ENCODE data around the gene ASTN2.
A peak's percentile ranks its signal among the peaks of the same experiment; 100 is the strongest.

Gene ASTN2

DNA sequence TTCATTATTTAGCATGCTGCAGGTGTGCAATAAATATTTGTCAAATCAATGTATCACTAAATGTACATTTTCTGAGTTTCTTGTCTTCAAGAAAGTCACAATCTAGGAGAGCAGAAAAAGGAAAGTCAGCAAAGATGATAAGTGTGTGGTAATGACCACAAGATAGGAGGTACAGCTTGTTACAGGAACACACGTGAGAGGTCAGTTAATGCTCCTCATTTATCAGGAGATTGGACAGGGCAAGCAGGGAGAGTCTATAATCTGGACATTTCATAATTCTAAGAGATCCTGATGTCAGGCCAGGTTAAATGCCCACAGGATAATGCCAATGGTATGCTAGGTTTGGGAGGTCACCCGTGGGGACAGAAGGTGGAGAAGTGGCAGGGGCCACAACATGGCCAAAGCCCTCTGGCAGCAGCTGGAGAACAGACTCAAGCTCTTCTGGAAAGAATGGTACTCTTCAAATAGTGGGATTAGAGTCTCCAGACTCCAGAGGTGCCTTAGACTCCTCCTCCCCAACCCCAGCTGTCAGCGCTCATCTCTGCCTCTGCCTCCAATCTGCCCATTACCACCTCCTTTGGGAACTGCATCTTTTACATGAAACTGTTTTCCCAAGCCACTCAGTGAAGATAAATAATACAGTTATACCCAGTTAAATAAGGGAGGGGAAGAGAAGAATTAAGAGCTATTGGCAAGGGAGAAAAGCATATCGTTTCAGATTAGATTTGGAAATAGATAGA, 114.3 kb downstream of the ASTN2 start:
- DNase-seq: peak; percentile 12

DNA sequence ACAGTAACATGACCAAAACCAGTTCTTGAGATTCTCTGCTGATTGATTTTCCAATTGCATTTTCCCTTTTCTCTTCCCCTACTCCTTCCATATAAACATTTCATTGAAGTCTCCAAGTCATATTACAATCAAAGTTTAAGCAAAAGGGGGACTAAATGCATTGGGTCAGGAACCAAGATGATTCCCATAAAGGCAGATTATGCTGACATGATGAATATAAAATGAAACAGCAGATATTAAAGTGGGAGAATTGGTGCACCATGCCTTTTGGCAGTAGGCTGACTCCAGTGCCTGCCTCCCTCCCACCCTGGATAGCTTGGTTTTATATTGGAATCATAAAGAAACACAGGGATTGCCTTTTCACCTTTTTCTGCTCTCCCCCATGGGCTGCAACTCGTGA, 118.4 kb downstream of the ASTN2 start:
- no peak for DNase-seq

DNA sequence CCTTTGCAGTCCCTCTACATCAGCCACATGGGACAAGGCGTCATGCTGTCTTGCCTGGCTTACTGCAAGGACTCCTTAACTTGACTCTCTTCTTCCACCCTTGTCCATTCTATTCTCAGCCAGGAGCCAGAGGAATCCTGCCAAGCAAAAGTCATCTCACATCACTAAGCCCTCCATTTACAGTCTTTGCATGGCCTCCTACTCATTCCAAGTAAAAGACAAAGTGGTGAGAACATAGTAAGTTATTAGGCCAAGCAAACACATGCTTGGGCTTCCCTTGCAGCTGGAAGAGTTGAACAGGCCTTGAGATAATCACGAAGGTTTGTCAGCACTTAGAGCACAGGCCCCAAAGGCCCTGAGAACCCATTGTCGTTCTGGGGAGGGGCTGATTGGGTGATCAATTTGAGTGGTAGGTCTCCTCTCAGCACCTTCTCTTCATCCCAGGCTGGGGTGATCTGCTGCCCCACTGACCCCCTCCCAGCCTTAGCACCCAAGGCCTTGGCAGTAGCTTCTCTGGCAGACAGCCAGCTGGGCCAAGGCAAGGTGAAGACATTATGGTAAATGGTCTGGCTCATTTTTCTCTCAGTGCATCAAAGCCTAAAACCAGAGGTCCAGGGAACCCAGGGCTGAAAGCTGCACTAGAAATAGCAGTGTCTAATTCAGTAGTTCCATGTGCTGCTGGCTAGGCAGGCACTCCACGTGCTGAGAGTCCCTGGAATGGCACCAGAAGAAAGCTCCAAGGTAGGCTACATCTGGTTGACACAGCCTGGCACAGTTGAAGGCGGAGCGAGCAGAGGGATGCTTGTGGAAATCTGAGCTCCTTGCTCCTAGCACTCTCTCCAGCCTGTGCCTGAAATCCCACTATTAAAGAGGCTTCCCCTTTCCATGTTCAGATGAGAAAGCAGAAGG, 121.4 kb downstream of the ASTN2 start:
- DNase-seq: no peak

DNA sequence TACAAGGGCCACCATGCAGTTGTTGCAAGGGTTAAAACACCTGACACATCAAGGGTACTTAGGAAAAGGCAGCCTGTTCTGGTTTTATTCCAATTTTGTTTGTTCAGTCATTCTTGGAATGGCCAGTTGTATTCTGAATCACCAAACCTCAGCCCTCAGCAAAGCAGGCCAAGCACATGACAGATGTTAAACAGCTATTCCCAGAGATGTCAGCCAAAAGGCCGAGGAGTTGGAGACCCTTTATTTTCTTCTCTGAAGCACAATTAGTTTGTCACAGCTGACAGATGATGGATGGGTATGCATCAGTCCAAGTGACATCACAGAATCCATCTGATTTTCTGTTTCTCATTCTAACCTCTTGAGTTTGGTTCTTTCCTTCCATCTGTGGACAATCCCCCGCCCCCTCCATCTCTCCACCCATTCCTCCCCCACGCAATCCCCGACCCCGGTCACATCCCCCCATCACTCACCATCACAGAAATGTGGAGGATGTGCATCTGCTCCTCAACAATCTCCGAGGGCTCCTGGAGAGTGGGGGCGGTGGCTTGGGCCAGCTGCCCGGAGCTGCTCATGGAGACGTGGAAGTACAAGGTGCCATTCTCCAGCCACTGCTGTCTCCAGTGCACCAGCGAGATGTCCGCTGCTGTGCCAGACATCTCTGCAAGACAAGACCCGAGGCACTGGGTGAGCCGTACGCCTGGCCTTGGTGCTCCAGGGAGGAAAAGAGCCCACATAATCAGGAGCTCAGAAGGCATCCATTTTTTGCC, 123.8 kb downstream of the ASTN2 start:
- no peak for DNase-seq

GRCh38 chr9:117290306-117290840, 124.5 kb downstream of the ASTN2 start:
- DNase-seq: no peak

GRCh38 chr9:117286245-117286644, 128.6 kb downstream of the ASTN2 start:
- DNase-seq: no peak

DNA sequence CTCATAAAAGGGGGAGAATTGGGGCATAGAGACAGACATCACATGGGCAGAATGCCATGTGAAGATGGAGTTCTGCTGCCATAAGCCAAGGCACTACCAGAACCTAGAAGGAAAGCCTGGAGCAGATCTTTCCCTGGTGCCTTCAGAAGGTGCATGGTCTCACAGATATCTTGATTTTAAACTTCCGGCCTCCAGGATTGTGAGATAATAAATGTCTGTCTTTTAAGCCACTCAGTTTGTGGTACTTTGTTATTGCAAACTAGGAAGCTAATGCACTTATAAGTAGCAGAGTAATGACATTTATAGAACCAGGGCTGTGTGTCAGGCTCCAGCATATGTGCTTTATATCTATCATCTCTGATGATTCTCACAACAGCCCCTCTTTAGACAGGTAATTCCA, 130.4 kb downstream of the ASTN2 start:
- DNase-seq: no peak

DNA sequence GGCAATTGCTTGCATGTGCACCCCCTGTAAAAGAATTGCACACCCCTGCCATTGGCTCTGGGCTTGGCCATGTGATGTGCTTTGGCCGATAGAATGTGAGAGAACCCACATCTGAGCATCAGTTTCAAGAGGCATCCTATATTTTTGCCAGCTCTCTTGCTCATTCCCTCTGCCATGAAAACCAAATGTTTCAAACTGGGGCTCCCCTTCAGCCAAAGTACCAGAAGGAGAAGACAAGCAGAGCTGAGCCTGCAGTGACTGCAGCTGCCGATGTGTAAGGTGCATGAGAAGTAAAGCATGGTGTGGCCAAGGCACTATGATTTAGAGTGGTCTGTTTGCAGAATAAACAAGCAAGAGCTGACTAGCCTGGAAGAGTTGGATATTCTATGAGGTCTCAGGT, 132.3 kb downstream of the ASTN2 start:
- DNase-seq: no peak

- DNase-seq: no peak
Measured at GRCh38 chr9:117278471-117279035, 136.3 kb downstream of the ASTN2 start.

- no peak for DNase-seq
Measured at GRCh38 chr9:117278020-117278419, 136.8 kb downstream of the ASTN2 start.

GRCh38 chr9:117276444-117276843, 138.4 kb downstream of the ASTN2 start:
- no peak for DNase-seq

- DNase-seq: no peak
Measured at GRCh38 chr9:117273612-117274011, 141.2 kb downstream of the ASTN2 start.

- no peak for DNase-seq
Measured at GRCh38 chr9:117268847-117269446, 145.9 kb downstream of the ASTN2 start.

GRCh38 chr9:117266855-117267497, 147.9 kb downstream of the ASTN2 start:
- DNase-seq: no peak

GRCh38 chr9:117265253-117265652, 149.6 kb downstream of the ASTN2 start:
- DNase-seq: no peak

DNA sequence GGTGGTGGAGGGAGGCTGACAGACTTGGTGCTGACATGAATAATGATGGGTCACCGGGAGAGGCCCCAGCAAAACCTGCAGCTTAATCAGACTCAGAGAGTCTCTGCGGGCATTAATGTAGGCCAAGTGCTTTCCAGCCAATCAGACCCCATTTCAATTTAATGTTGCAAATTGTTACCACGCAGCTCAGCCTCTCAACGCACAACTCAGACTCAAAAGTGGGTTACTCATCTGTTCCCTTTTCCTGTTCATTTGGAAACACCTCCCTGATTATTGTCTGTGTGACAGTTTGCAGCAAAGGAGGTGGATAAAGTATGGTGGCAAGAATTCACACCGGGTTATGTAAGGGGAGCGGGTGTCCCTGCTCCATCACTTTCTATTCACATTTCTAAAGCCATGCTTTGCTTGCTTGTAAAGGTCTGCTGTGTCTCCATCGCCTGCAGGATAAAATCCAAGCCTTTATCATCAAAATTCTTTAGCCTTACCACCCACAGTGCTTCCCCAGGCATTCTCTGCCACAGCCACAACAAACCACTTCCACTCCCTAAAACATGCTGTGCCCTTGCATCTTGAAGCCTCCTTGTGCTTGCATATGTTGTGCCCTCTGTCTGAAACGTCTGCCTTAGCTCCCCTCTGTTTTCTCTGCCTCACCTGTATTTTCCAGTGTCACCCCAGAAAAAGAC, 156.5 kb downstream of the ASTN2 start:
- no peak for DNase-seq

DNA sequence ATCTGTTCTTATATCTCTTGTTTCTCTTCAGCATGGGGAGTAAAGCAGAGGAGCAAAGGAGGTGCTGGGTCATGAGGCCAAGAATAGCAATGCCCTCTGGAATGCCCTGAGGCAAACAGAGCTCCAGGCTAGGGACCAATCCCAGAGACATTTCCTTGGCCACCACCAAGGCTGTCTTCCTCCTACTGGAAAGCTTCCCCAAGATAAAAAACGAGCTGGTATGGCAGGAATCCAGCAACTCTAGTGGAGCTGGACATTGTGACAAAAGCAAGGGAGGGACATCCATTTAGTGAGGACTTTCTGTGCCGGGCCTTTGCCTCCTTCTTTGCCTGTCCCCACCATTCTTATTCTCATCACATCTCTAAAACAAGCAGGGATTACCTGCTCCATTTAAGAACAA, 161.6 kb downstream of the ASTN2 start:
- DNase-seq: peak; percentile 54

- DNase-seq: no peak
Measured at GRCh38 chr9:117250610-117251215, 164.1 kb downstream of the ASTN2 start.

GRCh38 chr9:117249799-117250198, 165.1 kb downstream of the ASTN2 start:
- no peak for DNase-seq

GRCh38 chr9:117247266-117247665, 167.6 kb downstream of the ASTN2 start:
- DNase-seq: peak; percentile 58
